A549 (cell line): ENCODE data around the gene FNIP1.

ENCODE experiments used
- BHLHE40 ChIP-seq: IDR thresholded peaks from 2 replicates; pipeline ENCODE4 v1.6.1; 2012; ENCODE audit warnings: low read depth, low read length, inconsistent platforms
- CTCF ChIP-seq: fragments of >200 bp; sonication (Bioruptor Twin); formaldehyde crosslinking; IDR thresholded peaks from 3 replicates; pipeline ENCODE4 v1.5.1; 2016
- MAFK ChIP-seq: fragments of 450-650 bp; IDR thresholded peaks from 2 replicates; pipeline ENCODE4 v1.6.1; 2014; ENCODE audit not compliant: partially characterized antibody
- POLR2A ChIP-seq: IDR thresholded peaks from 2 replicates; pipeline ENCODE4 v1.6.1; 2012; ENCODE audit warnings: mild to moderate bottlenecking, low read length
- RFX5 ChIP-seq: fragments of 450-650 bp; IDR thresholded peaks from 2 replicates; pipeline ENCODE4 v1.7.1; 2014; ENCODE audit warnings: antibody characterized with exemption, mild to moderate bottlenecking, moderate library complexity
- RNF2 ChIP-seq: fragments of 200-600 bp; sonication (generic); IDR thresholded peaks from 2 replicates; pipeline ENCODE4 v1.6.1; 2016; ENCODE audit warnings: low read depth, mild to moderate bottlenecking, antibody characterized with exemption, moderate library complexity, borderline replicate concordance

- TF ChIP-seq BHLHE40, result no peak
- no peak for TF ChIP-seq MAFK
- TF ChIP-seq RFX5, result no peak
- no peak for TF ChIP-seq POLR2A
- TF ChIP-seq RNF2, result no peak
- no peak for TF ChIP-seq CTCF
These were observed 9.7 kb downstream of the FNIP1 start for GRCh38 chr5:131786900-131787692.
